ENCODE data around the gene TMEM121B. TPM values are rescaled to one million over a fixed set of nuclear protein-coding genes. Genes with fewer than 3 reads are reported as not detected.

The TMEM121B gene
- total RNA-seq, 1 donor from 2014 or later, result 0.11 TPM

GRCh38 chr22:17120711-17121232 is 388 bp downstream of the TMEM121B start:
- H3K9me3 ChIP-seq, result no peaks in the 10 kb centered on the region
- TF ChIP-seq CTCF (IDR thresholded peaks at IDR 0.05), result no peak
- H3K36me3 ChIP-seq, result no peaks in the 10 kb centered on the region
- DNase-seq (ENCODE audit: low spot score in 2 of 2), result no peak
- H3K27ac ChIP-seq, result no peak overlapping the region
- peak overlapping the region; percentile 49 to 67 for H3K4me3 ChIP-seq
- peaks cover 3 to 6% of the 10 kb centered on the region in 2 donors for H3K4me1 ChIP-seq
- intact Hi-C loops (cut with DNase I), result loop anchor here (5.0 kb wide), 1 partner anchor 52 kb away; no protein-coding TSS in a partner anchor
- peaks cover 6% of the 10 kb centered on the region for H3K27me3 ChIP-seq

GRCh38 chr22:17120281-17120680 is 879 bp downstream of the TMEM121B start:
- intact Hi-C loops (cut with DNase I), result loop anchor here (5.0 kb wide), 1 partner anchor 52 kb away; no protein-coding TSS in a partner anchor
- peaks cover 3 to 6% of the 10 kb centered on the region in 2 donors for H3K4me1 ChIP-seq
- peak overlapping the region; percentile 49 to 67 for H3K4me3 ChIP-seq
- H3K27me3 ChIP-seq, result peaks cover 6% of the 10 kb centered on the region
- no peaks in the 10 kb centered on the region for H3K9me3 ChIP-seq
- H3K36me3 ChIP-seq, result no peaks in the 10 kb centered on the region
- no peak for DNase-seq (ENCODE audit: low spot score in 2 of 2)
- no peak for TF ChIP-seq CTCF (IDR thresholded peaks at IDR 0.05)
- H3K27ac ChIP-seq, result no peak overlapping the region

- intact Hi-C loops (cut with DNase I), result loop anchor here (5.0 kb wide), 1 partner anchor 53 kb away; no protein-coding TSS in a partner anchor
- H3K27me3 ChIP-seq, result peaks cover 6% of the 10 kb centered on the region
Observed at GRCh38 chr22:17119481-17120202, 1.5 kb downstream of the TMEM121B start.

GRCh38 chr22:17118342-17118741 is 2.8 kb downstream of the TMEM121B start:
- H3K4me3 ChIP-seq, result no peak overlapping the region
- no peak for DNase-seq (ENCODE audit: low spot score in 2 of 2)
- H3K4me1 ChIP-seq, result peaks cover 3 to 6% of the 10 kb centered on the region in 2 donors
- intact Hi-C loops (cut with DNase I), result no loop called here
- no peak overlapping the region for H3K27ac ChIP-seq
- no peaks in the 10 kb centered on the region for H3K36me3 ChIP-seq
- H3K27me3 ChIP-seq, result peaks cover 6% of the 10 kb centered on the region
- no peaks in the 10 kb centered on the region for H3K9me3 ChIP-seq
- TF ChIP-seq CTCF (IDR thresholded peaks at IDR 0.05), result no peak

More at GRCh38 chr22:17119481-17120202, 1.5 kb downstream of the TMEM121B start:
- Histone ChIP-seq H3K4me1 (peaks cover 3 to 6% of the 10 kb centered on the region in 2 donors), H3K36me3 (no peaks in the 10 kb centered on the region), H3K4me3 (no peak overlapping the region), H3K9me3 (no peaks in the 10 kb centered on the region), H3K27ac (no peak overlapping the region)
- TF ChIP-seq CTCF (IDR thresholded peaks at IDR 0.05), result no peak
- no peak for DNase-seq (ENCODE audit: low spot score in 2 of 2)

GRCh38 chr22:17117890-17118289 is 3.3 kb downstream of the TMEM121B start:
- DNase-seq (ENCODE audit: low spot score in 2 of 2), result no peak

More at GRCh38 chr22:17117890-17118289, 3.3 kb downstream of the TMEM121B start:
- TF ChIP-seq CTCF (IDR thresholded peaks at IDR 0.05), result no peak
- Histone ChIP-seq H3K9me3 (no peaks in the 10 kb centered on the region), H3K4me1 (peaks cover 3 to 6% of the 10 kb centered on the region in 2 donors), H3K36me3 (no peaks in the 10 kb centered on the region), H3K27me3 (peaks cover 6% of the 10 kb centered on the region), H3K4me3 (no peak overlapping the region), H3K27ac (no peak overlapping the region)
- intact Hi-C loops (cut with DNase I), result no loop called here

All from ascending aorta (tissue), 2 donors.